Liver (tissue), 9 donors: Measurements from ENCODE around the gene E2F4. TPM values are rescaled to one million over a fixed set of nuclear protein-coding genes. Genes with fewer than 3 reads are reported as not detected.

ENCODE experiments used
- DNase-seq: peaks from one replicate; pipeline ENCODE4 v3.0.0-alpha.2; 2017; ENCODE audit warnings: low spot score
- H3K27ac ChIP-seq, 2 donors: one replicate each; pipeline ENCODE4 v1.7.0; 2013; ENCODE audit warnings: inconsistent platforms in 2 of 2, low read length in 2 of 2, control low read depth in 1 of 2, low read depth in 1 of 2, mild to moderate bottlenecking in 1 of 2
- H3K27me3 ChIP-seq, 4 donors: one replicate each; pipeline versions ENCODE4 v1.6.1 to v1.7.0; 2013; ENCODE audit warnings: low read length in 3 of 4, inconsistent platforms in 1 of 4, mild to moderate bottlenecking in 1 of 4, moderate library complexity in 1 of 4; ENCODE audit not compliant: control insufficient read depth in 4 of 4, insufficient read depth in 4 of 4
- H3K36me3 ChIP-seq, 4 donors: one replicate each; pipeline versions ENCODE4 v1.6.1 to v1.7.0; 2013; ENCODE audit warnings: low read length in 3 of 4, mild to moderate bottlenecking in 3 of 4, low read depth in 1 of 4, moderate library complexity in 1 of 4; ENCODE audit not compliant: control insufficient read depth in 4 of 4, insufficient read depth in 3 of 4
- H3K4me1 ChIP-seq, 4 donors: one replicate each; pipeline versions ENCODE4 v1.6.1 to v1.7.0; 2013; ENCODE audit warnings: low read length in 3 of 4, mild to moderate bottlenecking in 3 of 4, moderate library complexity in 1 of 4; ENCODE audit not compliant: control insufficient read depth in 4 of 4, insufficient read depth in 4 of 4
- H3K4me3 ChIP-seq, 3 donors: one replicate each; pipeline versions ENCODE4 v1.6.1 to v1.7.0; 2013; ENCODE audit warnings: low read length in 3 of 3, control low read depth in 1 of 3, low read depth in 1 of 3, mild to moderate bottlenecking in 1 of 3
- H3K9ac ChIP-seq, 2 donors: one replicate each; pipeline ENCODE4 v1.7.0; 2013; ENCODE audit warnings: low read length in 2 of 2, mild to moderate bottlenecking in 2 of 2, moderate library complexity in 2 of 2, control low read depth in 1 of 2, low read depth in 1 of 2
- H3K9me3 ChIP-seq, 4 donors: one replicate each; pipeline versions ENCODE4 v1.6.1 to v1.7.0; 2013; ENCODE audit warnings: low read length in 3 of 4; ENCODE audit not compliant: control insufficient read depth in 4 of 4
- ATF3 ChIP-seq: IDR thresholded peaks from 2 replicates; pipeline ENCODE4 v1.6.1; 2016; ENCODE audit warnings: antibody characterized with exemption
- FOXA1 ChIP-seq: IDR thresholded peaks from 2 replicates; pipeline ENCODE4 v1.6.1; 2016; ENCODE audit warnings: antibody characterized with exemption
- FOXA2 ChIP-seq: IDR thresholded peaks from 2 replicates; pipeline ENCODE4 v1.6.1; 2016; ENCODE audit warnings: antibody characterized with exemption
- GABPA ChIP-seq, 2 donors: IDR thresholded peaks in 1 of 2; conservative IDR thresholded peaks in 1 of 2; 2 replicates each; pipeline ENCODE4 v1.6.1; 2016; ENCODE audit warnings: antibody characterized with exemption in 2 of 2, mild to moderate bottlenecking in 1 of 2, moderate library complexity in 1 of 2
- HNF4A ChIP-seq, 2 donors: conservative IDR thresholded peaks; 2 replicates each; pipeline ENCODE4 v1.6.1; 2016; ENCODE audit warnings: antibody characterized with exemption in 2 of 2, mild to moderate bottlenecking in 2 of 2
- HNF4G ChIP-seq: IDR thresholded peaks from 2 replicates; pipeline ENCODE4 v1.6.1; 2016; ENCODE audit warnings: antibody characterized with exemption
- JUND ChIP-seq, 2 donors: IDR thresholded peaks; 2 replicates each; pipeline ENCODE4 v1.6.1; 2016; ENCODE audit warnings: antibody characterized with exemption in 2 of 2
- REST ChIP-seq: IDR thresholded peaks from 2 replicates; pipeline ENCODE4 v1.6.1; 2016; ENCODE audit warnings: antibody characterized with exemption, mild to moderate bottlenecking
- RXRA ChIP-seq, 2 donors: IDR thresholded peaks; 2 replicates each; pipeline ENCODE4 v1.6.1; 2017 to 2018; ENCODE audit warnings: antibody characterized with exemption in 2 of 2, mild to moderate bottlenecking in 1 of 2
- SP1 ChIP-seq: IDR thresholded peaks from 2 replicates; pipeline ENCODE4 v1.6.1; 2018; ENCODE audit warnings: antibody characterized with exemption, mild to moderate bottlenecking
- TAF1 ChIP-seq: conservative IDR thresholded peaks from 2 replicates; pipeline ENCODE4 v1.6.1; 2016; ENCODE audit warnings: antibody characterized with exemption, mild to moderate bottlenecking
- YY1 ChIP-seq: IDR thresholded peaks from 2 replicates; pipeline ENCODE4 v1.6.1; 2016; ENCODE audit warnings: antibody characterized with exemption, mild to moderate bottlenecking
- ZBTB33 ChIP-seq: IDR thresholded peaks from 2 replicates; pipeline ENCODE4 v1.6.1; 2016; ENCODE audit warnings: antibody characterized with exemption
- WGBS: extraction: QIAGEN DNeasy Blood & Tissue Kit; methylation state at CpG from one replicate; pipeline ENCODE4 v1.1.7; 2013; 5-methylcytosine and 5-hydroxymethylcytosine counted together
- polyA plus RNA-seq, 2 donors: library from polyadenylated mRNA; stranded (reverse) in 1 of 2; unstranded in 1 of 2; fragments of 200-250 nt in 1 of 2; fragments of >200 nt in 1 of 2; fragmentation: Nextera tagmentation in 1 of 2; extraction: Ambion mirVana in 1 of 2; gene quantifications; one replicate each; pipeline versions ENCODE4 v1.2.1 to v1.2.3, GENCODE V29; 2013 to 2015
- total RNA-seq, 2 donors: library from RNA; depleted of rRNA; stranded (reverse); fragments of >200 nt; gene quantifications; one replicate each; pipeline ENCODE4 v1.2.3, GENCODE V29; 2014
- TF ChIP-seq, protein P1 (sequence below): IDR thresholded peaks from 2 replicates; pipeline ENCODE4 v1.6.1; 2016; ENCODE audit warnings: antibody characterized with exemption
- TF ChIP-seq, protein P2 (sequence below): fragments of 150-350 bp; IDR thresholded peaks from 2 replicates; pipeline ENCODE4 v1.5.1; 2017; ENCODE audit warnings: improper control_type of control experiment, low read depth, low read length; ENCODE audit not compliant: missing input control
- donor health status: healthy.
- donor health status: healthy.
- donor health status: healthy.
- donor health status: healthy.
- donor health status: healthy.

E2F4 gene
- total and polyA plus RNA-seq, 4 donors: 18.1 to 107 (median 30.0) TPM

DNA sequence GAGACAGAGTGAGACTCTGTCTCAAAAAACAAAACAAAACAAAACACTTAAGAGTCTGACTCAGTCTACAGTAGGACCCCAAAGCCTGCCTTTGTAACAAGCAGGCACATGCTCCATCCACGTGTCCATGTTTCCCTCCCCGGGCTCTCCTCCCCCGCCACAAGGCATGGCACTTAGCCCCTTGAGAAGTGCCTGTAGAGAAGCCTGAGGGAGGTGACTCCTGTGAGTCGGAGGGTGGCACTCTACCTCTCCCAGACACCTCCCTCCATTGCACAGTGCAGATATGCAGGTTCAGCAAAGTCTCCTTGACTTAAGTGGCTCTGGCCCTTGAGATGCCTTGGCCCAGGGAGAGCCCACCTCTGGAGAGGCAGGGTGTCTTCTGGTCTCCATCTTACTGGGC lies 48.6 kb downstream of the E2F4 start:
- H3K9me3 ChIP-seq: no peaks in the 10 kb centered on the region
- TF ChIP-seq GABPA (IDR thresholded peaks at IDR 0.05 in 1 of 2, conservative IDR thresholded peaks at IDR 0.05 in 1 of 2) (no peak), YY1 (no peak), HNF4A (conservative IDR thresholded peaks at IDR 0.05) (no peak), RXRA (IDR thresholded peaks at IDR 0.05) (no peak), JUND (IDR thresholded peaks at IDR 0.05) (no peak), HNF4G (no peak), ATF3 (no peak), REST (no peak), FOXA1 (no peak)
- TF ChIP-seq, protein P1, sequence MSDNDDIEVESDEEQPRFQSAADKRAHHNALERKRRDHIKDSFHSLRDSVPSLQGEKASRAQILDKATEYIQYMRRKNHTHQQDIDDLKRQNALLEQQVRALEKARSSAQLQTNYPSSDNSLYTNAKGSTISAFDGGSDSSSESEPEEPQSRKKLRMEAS: no peak
- TF ChIP-seq, protein P2, sequence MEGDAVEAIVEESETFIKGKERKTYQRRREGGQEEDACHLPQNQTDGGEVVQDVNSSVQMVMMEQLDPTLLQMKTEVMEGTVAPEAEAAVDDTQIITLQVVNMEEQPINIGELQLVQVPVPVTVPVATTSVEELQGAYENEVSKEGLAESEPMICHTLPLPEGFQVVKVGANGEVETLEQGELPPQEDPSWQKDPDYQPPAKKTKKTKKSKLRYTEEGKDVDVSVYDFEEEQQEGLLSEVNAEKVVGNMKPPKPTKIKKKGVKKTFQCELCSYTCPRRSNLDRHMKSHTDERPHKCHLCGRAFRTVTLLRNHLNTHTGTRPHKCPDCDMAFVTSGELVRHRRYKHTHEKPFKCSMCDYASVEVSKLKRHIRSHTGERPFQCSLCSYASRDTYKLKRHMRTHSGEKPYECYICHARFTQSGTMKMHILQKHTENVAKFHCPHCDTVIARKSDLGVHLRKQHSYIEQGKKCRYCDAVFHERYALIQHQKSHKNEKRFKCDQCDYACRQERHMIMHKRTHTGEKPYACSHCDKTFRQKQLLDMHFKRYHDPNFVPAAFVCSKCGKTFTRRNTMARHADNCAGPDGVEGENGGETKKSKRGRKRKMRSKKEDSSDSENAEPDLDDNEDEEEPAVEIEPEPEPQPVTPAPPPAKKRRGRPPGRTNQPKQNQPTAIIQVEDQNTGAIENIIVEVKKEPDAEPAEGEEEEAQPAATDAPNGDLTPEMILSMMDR: no peak
- peak overlapping the region in 1 of 2 donors; percentile 25 for H3K27ac ChIP-seq
- 81% methylated on average over 4 of the region's 4 CpGs for WGBS
- no peak overlapping the region for H3K9ac ChIP-seq
- H3K36me3 ChIP-seq: peaks cover 0 to 16% (median 2%) of the 10 kb centered on the region in 4 donors
- DNase-seq: no peak
- H3K4me1 ChIP-seq: peaks cover 0 to 19% (median 14%) of the 10 kb centered on the region in 4 donors
- no peak overlapping the region for H3K4me3 ChIP-seq
- no peaks in the 10 kb centered on the region for H3K27me3 ChIP-seq

- H3K4me1 ChIP-seq: peaks cover 4 to 25% (median 18%) of the 10 kb centered on the region in 4 donors
- H3K27me3 ChIP-seq: no peaks in the 10 kb centered on the region
- H3K9ac ChIP-seq: no peak overlapping the region
- no peaks in the 10 kb centered on the region for H3K9me3 ChIP-seq
- H3K36me3 ChIP-seq: peaks cover 0 to 13% (median under 1%) of the 10 kb centered on the region in 4 donors
- no peak for DNase-seq
- H3K4me3 ChIP-seq: no peak overlapping the region
- 66% methylated on average over 10 of the region's 10 CpGs for WGBS
- H3K27ac ChIP-seq: peak overlapping the region; percentile 25 to 47
- TF ChIP-seq ZBTB33: no peak
- TF ChIP-seq HNF4A (conservative IDR thresholded peaks at IDR 0.05): no peak
- no peak for TF ChIP-seq FOXA1
- no peak for TF ChIP-seq ATF3
- no peak for TF ChIP-seq FOXA2
- TF ChIP-seq TAF1: no peak
- TF ChIP-seq, protein P2: no peak
- TF ChIP-seq SP1: no peak
- no peak for TF ChIP-seq JUND (IDR thresholded peaks at IDR 0.05)
- no peak for TF ChIP-seq REST
- no peak for TF ChIP-seq YY1
- TF ChIP-seq HNF4G: no peak
These were observed 49.3 kb downstream of the E2F4 start for GRCh38 chr16:67241008-67241900.
